ENCODE measurements around the gene HAUS2.
A peak's percentile ranks its signal among the peaks of the same experiment; 100 is the strongest.

HAUS2 gene

GRCh38 chr15:42544853-42545629, 3.6 kb upstream of the HAUS2 start:
- H3K27ac ChIP-seq (ENCODE audit: low read depth, low read length): no peak overlapping the region
- peaks cover 10% of the 10 kb centered on the region for H3K36me3 ChIP-seq (ENCODE audit: low read length)
- no peaks in the 10 kb centered on the region for H3K9me2 ChIP-seq (replicated peaks; ENCODE audit: insufficient read depth, low read length)

GRCh38 chr15:42547918-42548248, 755 bp upstream of the HAUS2 start:
- Histone ChIP-seq H2AFZ (ENCODE audit: low read depth, low read length, severe bottlenecking) (peak overlapping the region; percentile 87), H3K9ac (ENCODE audit: low read length) (peak overlapping the region; percentile 92), H3K4me3 (ENCODE audit: insufficient read depth, low read length, poor library complexity, severe bottlenecking) (peak overlapping the region; percentile 80), H3K9me2 (replicated peaks; ENCODE audit: insufficient read depth, low read length) (no peaks in the 10 kb centered on the region), H3K9me3 (ENCODE audit: insufficient read depth, low read length) (no peaks in the 10 kb centered on the region), H4K20me1 (ENCODE audit: low read depth, low read length) (no peaks in the 10 kb centered on the region; the same call in 1 of the 2 replicates), H3F3A (ENCODE audit: insufficient read depth) (0 out of 2 replicates have a peak, but pooled peaks cover 3% of the 10 kb centered on the region), H3K27ac (ENCODE audit: low read depth, low read length) (peak overlapping the region; percentile 51; the same call in 1 of the 2 replicates), H3K4me2 (ENCODE audit: low read depth, low read length, poor library complexity, severe bottlenecking) (peak overlapping the region; percentile 79), H3K27me3 (ENCODE audit: low read length) (no peaks in the 10 kb centered on the region), H3K36me3 (ENCODE audit: low read length) (peaks cover 10% of the 10 kb centered on the region), H3K79me2 (ENCODE audit: insufficient read depth, low read length) (peaks cover 59% of the 10 kb centered on the region)
- TF ChIP-seq EZH2phosphoT487 (conservative IDR thresholded peaks at IDR 0.05; ENCODE audit: low read length) (no peak), CTCF (IDR thresholded peaks at IDR 0.05; ENCODE audit: insufficient read depth, low read length, poor library complexity, severe bottlenecking) (no peak)

More at GRCh38 chr15:42544853-42545629, 3.6 kb upstream of the HAUS2 start:
- Histone ChIP-seq H4K20me1 (ENCODE audit: low read depth, low read length) (no peaks in the 10 kb centered on the region), H3K9ac (ENCODE audit: low read length) (no peak overlapping the region), H3K79me2 (ENCODE audit: insufficient read depth, low read length) (peaks cover 32% of the 10 kb centered on the region), H3K4me3 (ENCODE audit: insufficient read depth, low read length, poor library complexity, severe bottlenecking) (no peak overlapping the region), H3K9me3 (ENCODE audit: insufficient read depth, low read length) (no peaks in the 10 kb centered on the region), H3K27me3 (ENCODE audit: low read length) (no peaks in the 10 kb centered on the region), H3F3A (ENCODE audit: insufficient read depth) (no peaks in the 10 kb centered on the region), H2AFZ (ENCODE audit: low read depth, low read length, severe bottlenecking) (no peak overlapping the region), H3K4me2 (ENCODE audit: low read depth, low read length, poor library complexity, severe bottlenecking) (no peak overlapping the region)
- TF ChIP-seq CTCF (IDR thresholded peaks at IDR 0.05; ENCODE audit: insufficient read depth, low read length, poor library complexity, severe bottlenecking): no peak
- no peak for TF ChIP-seq EZH2phosphoT487 (conservative IDR thresholded peaks at IDR 0.05; ENCODE audit: low read length)

GRCh38 chr15:42549032-42549491, 424 bp downstream of the HAUS2 start:
- H3K9me3 ChIP-seq (ENCODE audit: insufficient read depth, low read length): no peaks in the 10 kb centered on the region
- H3K9ac ChIP-seq (ENCODE audit: low read length): peak overlapping the region; percentile 92
- peak overlapping the region; percentile 51 for H3K27ac ChIP-seq (ENCODE audit: low read depth, low read length)
- H3K4me3 ChIP-seq (ENCODE audit: insufficient read depth, low read length, poor library complexity, severe bottlenecking): peak overlapping the region; percentile 80
- H3K9me2 ChIP-seq (replicated peaks; ENCODE audit: insufficient read depth, low read length): no peaks in the 10 kb centered on the region
- no peaks in the 10 kb centered on the region; the same call in 1 of the 2 replicates for H4K20me1 ChIP-seq (ENCODE audit: low read depth, low read length)
- H3K36me3 ChIP-seq (ENCODE audit: low read length): peaks cover 7% of the 10 kb centered on the region
- H3F3A ChIP-seq (ENCODE audit: insufficient read depth): 0 out of 2 replicates have a peak, but pooled peaks cover 3% of the 10 kb centered on the region
- H3K79me2 ChIP-seq (ENCODE audit: insufficient read depth, low read length): peaks cover 71% of the 10 kb centered on the region
- peak overlapping the region; percentile 87 for H2AFZ ChIP-seq (ENCODE audit: low read depth, low read length, severe bottlenecking)
- TF ChIP-seq CTCF (IDR thresholded peaks at IDR 0.05; ENCODE audit: insufficient read depth, low read length, poor library complexity, severe bottlenecking) (no peak), EZH2phosphoT487 (conservative IDR thresholded peaks at IDR 0.05; ENCODE audit: low read length) (no peak)
- no peaks in the 10 kb centered on the region for H3K27me3 ChIP-seq (ENCODE audit: low read length)
- H3K4me2 ChIP-seq (ENCODE audit: low read depth, low read length, poor library complexity, severe bottlenecking): peak overlapping the region; percentile 79
